ENCODE data around the gene RNF39.

RNF39 gene

GRCh38 chr6:30053682-30054081, 21.9 kb downstream of the RNF39 start:
- Histone ChIP-seq H3K4me3 (no peak overlapping the region), H3K27ac (no peak overlapping the region)
- no peak for TF ChIP-seq CTCF (IDR thresholded peaks at IDR 0.05)
- no peak for DNase-seq (ENCODE audit: low spot score)

- TF ChIP-seq CTCF (IDR thresholded peaks at IDR 0.05), result no peak
- no peak overlapping the region for H3K27ac ChIP-seq
- H3K4me3 ChIP-seq, result no peak overlapping the region
- DNase-seq (ENCODE audit: low spot score), result no peak
Measured at GRCh38 chr6:30047220-30047619, 28.3 kb downstream of the RNF39 start.

- DNase-seq (ENCODE audit: low spot score), result no peak
- H3K4me3 ChIP-seq, result no peak overlapping the region
- H3K27ac ChIP-seq, result no peak overlapping the region
- TF ChIP-seq CTCF (IDR thresholded peaks at IDR 0.05), result no peak
Measured at GRCh38 chr6:30044630-30045029, 30.9 kb downstream of the RNF39 start.

- H3K4me3 ChIP-seq, result no peak overlapping the region
- TF ChIP-seq CTCF (IDR thresholded peaks at IDR 0.05), result no peak
- no peak overlapping the region for H3K27ac ChIP-seq
- DNase-seq (ENCODE audit: low spot score), result no peak
Measured at GRCh38 chr6:30043744-30044143, 31.8 kb downstream of the RNF39 start.

GRCh38 chr6:30042914-30043313, 32.7 kb downstream of the RNF39 start:
- no peak for DNase-seq (ENCODE audit: low spot score)
- no peak overlapping the region for H3K4me3 ChIP-seq
- no peak for TF ChIP-seq CTCF (IDR thresholded peaks at IDR 0.05)
- no peak overlapping the region for H3K27ac ChIP-seq

- H3K27ac ChIP-seq, result no peak overlapping the region
- no peak for DNase-seq (ENCODE audit: low spot score)
- TF ChIP-seq CTCF (IDR thresholded peaks at IDR 0.05), result no peak
- H3K4me3 ChIP-seq, result no peak overlapping the region
Measured at GRCh38 chr6:30042476-30042875, 33.1 kb downstream of the RNF39 start.

GRCh38 chr6:30041821-30042220, 33.7 kb downstream of the RNF39 start:
- no peak overlapping the region for H3K4me3 ChIP-seq
- no peak for DNase-seq (ENCODE audit: low spot score)
- no peak overlapping the region for H3K27ac ChIP-seq
- TF ChIP-seq CTCF (IDR thresholded peaks at IDR 0.05), result no peak

Data from coronary artery (tissue), 2 donors.